B cell (primary cell): ENCODE data around the gene ZBTB8OS. TPM values are rescaled to one million over a fixed set of nuclear protein-coding genes. Genes with fewer than 3 reads are reported as not detected.

Source experiments
- ATAC-seq: fragments of 200-7000 bp; cut with Tn5 transposase; one replicate; pipeline ENCODE4 v1.10.0; 2021; ENCODE audit warnings: low read depth, mild to moderate bottlenecking, moderate number of reproducible peaks, moderate library complexity
- CTCF ChIA-PET: fragments of 350-600 bp; sonication (Branson Sonifier 250); formaldehyde crosslinking; loops from one replicate; lab custom pipeline; 2021; ENCODE audit warnings: antibody characterized with exemption, inconsistent platforms; lab: Charles Lee
- POLR2A ChIA-PET: fragments of 350-600 bp; sonication (Branson Sonifier 250); formaldehyde crosslinking; loops from one replicate; lab custom pipeline; 2021; ENCODE audit warnings: antibody characterized with exemption; lab: Charles Lee
- DNase-seq: peaks from one replicate; pipeline ENCODE4 v3.0.0; 2013
- H2AFZ ChIP-seq: 2 replicates; pipeline ENCODE4 v1.6.1; 2012; ENCODE audit warnings: mild to moderate bottlenecking, low read depth, low read length; ENCODE audit not compliant: insufficient read depth, poor library complexity, severe bottlenecking
- H3K27ac ChIP-seq, 2 donors: 1 replicate in 1 of 2; 2 replicates in 1 of 2; pipeline ENCODE4 v1.5.1; 2012 to 2013; ENCODE audit warnings: low read length in 2 of 2, mild to moderate bottlenecking in 2 of 2, moderate library complexity in 1 of 2
- H3K27me3 ChIP-seq, 4 experiments: fragments of 200-600 bp in 1 of 4; sonication (generic) in 1 of 4; replicated peaks in 1 of 4; 1 replicate in 2 of 4; 2 replicates in 2 of 4; pipeline versions ENCODE4 v1.6.1 to v1.7.0; 2013 to 2016; ENCODE audit warnings: low read length in 3 of 4, mild to moderate bottlenecking in 2 of 4, mixed read lengths in 1 of 4, moderate library complexity in 1 of 4; ENCODE audit not compliant: insufficient read depth in 4 of 4, control insufficient read depth in 3 of 4; ENCODE audit errors: control extremely low read depth in 1 of 4
- H3K36me3 ChIP-seq, 2 experiments: replicated peaks in 1 of 2; 1 replicate in 1 of 2; 2 replicates in 1 of 2; pipeline versions ENCODE4 v1.6.1 to v1.7.1; 2013; ENCODE audit warnings: low read length in 1 of 2; ENCODE audit not compliant: insufficient read depth in 2 of 2, control insufficient read depth in 1 of 2; ENCODE audit errors: control extremely low read depth in 1 of 2, extremely low read depth in 1 of 2
- H3K4me1 ChIP-seq, 2 donors: fragments of 200-600 bp in 1 of 2; sonication (generic) in 1 of 2; 1 replicate in 1 of 2; 2 replicates in 1 of 2; pipeline versions ENCODE4 v1.5.1 to v1.6.1; 2013 to 2017; ENCODE audit warnings: low read length in 2 of 2; ENCODE audit not compliant: control insufficient read depth in 2 of 2, insufficient read depth in 2 of 2
- H3K4me2 ChIP-seq: replicated peaks from 2 replicates; pipeline ENCODE3; 2012; ENCODE audit warnings: mild to moderate bottlenecking, low read depth, low read length; ENCODE audit not compliant: poor library complexity, severe bottlenecking
- H3K4me3 ChIP-seq, 5 experiments: fragments of 200-600 bp in 1 of 5; sonication (generic) in 1 of 5; 1 replicate in 3 of 5; 2 replicates in 2 of 5; pipeline versions ENCODE4 v1.5.1 to v1.7.0; 2011 to 2016; ENCODE audit warnings: low read length in 4 of 5, mild to moderate bottlenecking in 4 of 5, low read depth in 2 of 5, control low read depth in 1 of 5, moderate library complexity in 1 of 5; ENCODE audit not compliant: insufficient read depth in 1 of 5; ENCODE audit errors: control extremely low read depth in 1 of 5, extremely low read depth in 1 of 5
- H3K79me2 ChIP-seq: fragments of 200-600 bp; sonication (generic); one replicate; pipeline ENCODE4 v1.6.0; 2016; ENCODE audit warnings: low read length; ENCODE audit not compliant: control insufficient read depth, insufficient read depth
- H3K9ac ChIP-seq: fragments of 200-600 bp; sonication (generic); 2 replicates; pipeline ENCODE4 v1.6.1; 2017; ENCODE audit warnings: mild to moderate bottlenecking, low read length, moderate library complexity
- H3K9me3 ChIP-seq, 3 donors: one replicate each; pipeline versions ENCODE4 v1.6.1 to v1.7.1; 2013; ENCODE audit warnings: low read length in 2 of 3; ENCODE audit not compliant: control insufficient read depth in 2 of 3, insufficient read depth in 1 of 3; ENCODE audit errors: control extremely low read depth in 1 of 3
- H4K20me1 ChIP-seq: 2 replicates; pipeline ENCODE4 v1.6.0; 2012; ENCODE audit warnings: mild to moderate bottlenecking, low read length; ENCODE audit not compliant: insufficient read depth, control insufficient read depth, poor library complexity, severe bottlenecking
- H3K27ac Mint-ChIP-seq: one replicate; pipeline ENCODE4 v1.8.0; 2021; ENCODE audit warnings: mixed read lengths
- H3K27me3 Mint-ChIP-seq: one replicate; pipeline ENCODE4 v1.8.0; 2021; ENCODE audit warnings: mixed read lengths
- H3K4me1 Mint-ChIP-seq: one replicate; pipeline ENCODE4 v1.8.0; 2021; ENCODE audit warnings: mixed read lengths
- H3K4me3 Mint-ChIP-seq: one replicate; pipeline ENCODE4 v1.8.0; 2021; ENCODE audit warnings: mixed read lengths
- H3K9me3 Mint-ChIP-seq: one replicate; pipeline ENCODE4 v1.8.0; 2022; ENCODE audit warnings: mixed read lengths; ENCODE audit not compliant: insufficient read depth
- EZH2 ChIP-seq: IDR thresholded peaks from 2 replicates; pipeline ENCODE4 v1.6.1; 2012; ENCODE audit warnings: borderline replicate concordance, low read depth, mild to moderate bottlenecking, moderate library complexity, low read length; ENCODE audit not compliant: insufficient read depth, poor library complexity, severe bottlenecking
- WGBS: methylation state at CpG from one replicate; pipeline ENCODE4 v1.1.5; 2013; ENCODE audit warnings: missing lambda C conversion rate; ENCODE audit not compliant: insufficient coverage; 5-methylcytosine and 5-hydroxymethylcytosine counted together
- intact Hi-C: fragments of 100-400 bp; cut with micrococcal nuclease; formaldehyde crosslinking; loops from one replicate; pipeline ENCODE4 v1.10.0; 2022
- polyA plus RNA-seq: library from polyadenylated mRNA; depleted of rRNA; stranded (reverse); fragments of >200 nt; gene quantifications from 2 replicates; pipeline ENCODE4 v1.2.3, GENCODE V29; 2012
- total RNA-seq, 2 donors: library from RNA; stranded (reverse); fragments of 120-200 nt in 1 of 2; gene quantifications; 1 replicate in 1 of 2; 2 replicates in 1 of 2; pipeline versions ENCODE4 v1.2.3 to v1.2.4, GENCODE V29; 2013 to 2022
- TF ChIP-seq, protein P1 (sequence below): fragments of 200-600 bp; IDR thresholded peaks from one replicate; pipeline ENCODE4 v1.8.0; 2022; ENCODE audit warnings: antibody characterized with exemption, mild to moderate bottlenecking

The ZBTB8OS gene
- total and polyA plus RNA-seq, 2 donors (not counting 1 experiment from before 2014, with no cell fraction given), result 35.1 to 50.9 TPM

DNA sequence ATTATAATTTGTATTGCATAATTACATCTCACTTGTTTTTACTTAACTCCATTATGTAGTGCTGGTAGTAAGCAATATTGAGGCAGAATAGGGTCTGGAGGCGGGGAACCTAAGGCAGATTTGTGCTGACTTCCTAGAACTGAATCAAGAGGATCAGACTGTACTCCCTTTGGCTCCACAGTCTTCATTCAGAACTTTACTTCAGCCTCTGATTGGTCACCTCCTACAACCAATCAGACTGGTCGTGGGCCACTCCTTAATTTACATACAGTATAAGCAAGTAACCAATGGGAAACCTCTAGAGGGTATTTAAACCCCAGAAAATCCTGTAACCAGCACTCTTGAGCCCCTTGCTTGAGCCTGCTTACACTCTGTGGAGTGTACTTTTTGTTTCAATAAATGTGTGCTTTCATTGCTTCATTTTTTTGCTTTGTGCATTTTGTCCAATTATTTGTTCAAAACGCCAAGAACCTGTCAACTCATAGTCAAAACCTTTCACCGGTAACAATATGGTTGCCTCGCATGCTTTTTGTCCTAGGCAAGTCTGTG is 31.6 kb downstream of the ZBTB8OS start:
- POLR2A ChIA-PET, result interaction anchor here (0.7 kb wide), 1 partner anchor 29 kb away, joined by 4 read pairs; no protein-coding TSS in a partner anchor
- no peaks in the 10 kb centered on the region for H4K20me1 ChIP-seq
- WGBS, result 88% methylated on average over 3 of the region's 5 CpGs

DNA sequence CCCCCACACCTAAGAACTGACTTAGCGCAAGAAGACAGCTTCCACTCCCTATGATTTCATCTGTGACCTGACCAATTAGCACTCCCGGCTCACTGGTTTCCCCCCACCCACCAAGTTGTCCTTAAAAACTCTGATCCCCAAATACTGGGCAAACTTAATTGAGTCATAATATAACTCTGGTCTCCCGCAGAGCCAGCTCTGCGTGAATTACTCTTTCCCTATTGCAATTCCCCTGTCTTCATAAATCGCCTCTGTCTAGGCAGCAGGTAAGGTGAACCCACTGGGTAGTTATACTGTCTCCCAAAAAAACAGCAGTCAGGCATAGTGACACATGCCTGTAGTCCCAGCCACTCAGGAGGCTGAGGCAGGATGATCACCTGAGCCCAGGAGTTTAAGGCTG is 36.9 kb downstream of the ZBTB8OS start:
- H3K9me3 ChIP-seq, result peaks cover 0 to 3% (median 0%) of the 10 kb centered on the region in 3 donors
- no peaks in the 10 kb centered on the region for H4K20me1 ChIP-seq
- TF ChIP-seq EZH2, result no peak
- TF ChIP-seq, protein P1, sequence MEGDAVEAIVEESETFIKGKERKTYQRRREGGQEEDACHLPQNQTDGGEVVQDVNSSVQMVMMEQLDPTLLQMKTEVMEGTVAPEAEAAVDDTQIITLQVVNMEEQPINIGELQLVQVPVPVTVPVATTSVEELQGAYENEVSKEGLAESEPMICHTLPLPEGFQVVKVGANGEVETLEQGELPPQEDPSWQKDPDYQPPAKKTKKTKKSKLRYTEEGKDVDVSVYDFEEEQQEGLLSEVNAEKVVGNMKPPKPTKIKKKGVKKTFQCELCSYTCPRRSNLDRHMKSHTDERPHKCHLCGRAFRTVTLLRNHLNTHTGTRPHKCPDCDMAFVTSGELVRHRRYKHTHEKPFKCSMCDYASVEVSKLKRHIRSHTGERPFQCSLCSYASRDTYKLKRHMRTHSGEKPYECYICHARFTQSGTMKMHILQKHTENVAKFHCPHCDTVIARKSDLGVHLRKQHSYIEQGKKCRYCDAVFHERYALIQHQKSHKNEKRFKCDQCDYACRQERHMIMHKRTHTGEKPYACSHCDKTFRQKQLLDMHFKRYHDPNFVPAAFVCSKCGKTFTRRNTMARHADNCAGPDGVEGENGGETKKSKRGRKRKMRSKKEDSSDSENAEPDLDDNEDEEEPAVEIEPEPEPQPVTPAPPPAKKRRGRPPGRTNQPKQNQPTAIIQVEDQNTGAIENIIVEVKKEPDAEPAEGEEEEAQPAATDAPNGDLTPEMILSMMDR, result no peak
- intact Hi-C loops, result no loop called here
- no peak overlapping the region for H3K27ac ChIP-seq
- no peaks in the 10 kb centered on the region for H3K36me3 ChIP-seq
- H3K4me1 ChIP-seq, result peaks cover 9 to 12% of the 10 kb centered on the region in 2 donors
- H3K4me3 ChIP-seq, result no peak overlapping the region
- ChIA-PET POLR2A (no interaction called here), CTCF (interaction anchor here (1.5 kb wide), 1 partner anchor 93 kb away, joined by 3 read pairs; no protein-coding TSS in a partner anchor)
- no peaks in the 10 kb centered on the region for H3K79me2 ChIP-seq
- Mint-ChIP-seq H3K9me3 (no peaks in the 10 kb centered on the region), H3K27me3 (no peaks in the 10 kb centered on the region), H3K27ac (no peak overlapping the region), H3K4me1 (peaks cover 12% of the 10 kb centered on the region), H3K4me3 (peak overlapping the region; percentile 45)
- DNase-seq (no peak), ATAC-seq (no peak)
- H2AFZ ChIP-seq, result no peak overlapping the region
- no peak overlapping the region for H3K4me2 ChIP-seq
- peaks cover 0 to 6% (median 0%) of the 10 kb centered on the region in 4 experiments for H3K27me3 ChIP-seq
- 98% methylated on average over 4 of the region's 5 CpGs for WGBS
- no peak overlapping the region for H3K9ac ChIP-seq

More for the DNA sequence above, 31.6 kb downstream of the ZBTB8OS start:
- H3K4me3 Mint-ChIP-seq, result no peak overlapping the region
- CTCF ChIA-PET, result no interaction called here
- H3K27ac ChIP-seq, result no peak overlapping the region
- peaks cover 6% of the 10 kb centered on the region in 2 donors for H3K4me1 ChIP-seq
- intact Hi-C loops, result no loop called here
- no peaks in the 10 kb centered on the region for H3K27me3 Mint-ChIP-seq
- H3K4me1 Mint-ChIP-seq, result peaks cover 10% of the 10 kb centered on the region
- no peak for ATAC-seq
- H3K4me2 ChIP-seq, result no peak overlapping the region
- no peaks in the 10 kb centered on the region for H3K9me3 ChIP-seq
- H3K4me3 ChIP-seq, result no peak overlapping the region
- H3K36me3 ChIP-seq, result peaks cover 4 to 8% of the 10 kb centered on the region in 2 experiments
- no peak for TF ChIP-seq EZH2
- TF ChIP-seq, protein P1, result no peak
- H2AFZ ChIP-seq, result no peak overlapping the region
- DNase-seq, result no peak
- no peaks in the 10 kb centered on the region for H3K9me3 Mint-ChIP-seq
- no peak overlapping the region for H3K9ac ChIP-seq
- no peaks in the 10 kb centered on the region for H3K27me3 ChIP-seq
- no peak overlapping the region for H3K27ac Mint-ChIP-seq
- no peaks in the 10 kb centered on the region for H3K79me2 ChIP-seq
